Smooth muscle cell (in vitro differentiated cells): ENCODE results near the gene PPM1F. TPM values are rescaled to one million over a fixed set of nuclear protein-coding genes. Genes with fewer than 3 reads are reported as not detected.

ENCODE experiments used
- DNase-seq: peaks from one replicate; lab custom pipeline; 2025; ENCODE audit not compliant: unreplicated experiment; lab: John Stamatoyannopoulos, UW
- H2AFZ ChIP-seq: fragments of 200-600 bp; sonication (generic); 2 replicates; pipeline ENCODE4 v1.6.0; 2016; ENCODE audit warnings: antibody characterized with exemption, low read depth, mild to moderate bottlenecking
- H3F3A ChIP-seq: fragments of 200-600 bp; sonication (generic); 2 replicates; pipeline ENCODE4 v1.6.0; 2017; ENCODE audit warnings: antibody characterized with exemption, low read depth
- H3K27ac ChIP-seq: fragments of 200-600 bp; sonication (generic); 2 replicates; pipeline ENCODE4 v1.5.1; 2016; ENCODE audit warnings: low read depth, mild to moderate bottlenecking
- H3K27me3 ChIP-seq: fragments of 200-600 bp; sonication (generic); 2 replicates; pipeline ENCODE4 v1.6.1; 2016; ENCODE audit warnings: low read depth, mild to moderate bottlenecking
- H3K36me3 ChIP-seq: fragments of 200-600 bp; sonication (generic); 2 replicates; pipeline ENCODE4 v1.5.1; 2016; ENCODE audit warnings: low read depth
- H3K4me1 ChIP-seq: fragments of 200-600 bp; sonication (generic); 2 replicates; pipeline ENCODE4 v1.5.1; 2016; ENCODE audit warnings: low read depth
- H3K4me2 ChIP-seq: fragments of 200-600 bp; sonication (generic); 2 replicates; pipeline ENCODE4 v1.6.0; 2016; ENCODE audit warnings: mild to moderate bottlenecking
- H3K4me3 ChIP-seq: fragments of 200-600 bp; sonication (generic); 2 replicates; pipeline ENCODE4 v1.5.1; 2016; ENCODE audit warnings: mild to moderate bottlenecking
- H3K79me2 ChIP-seq: fragments of 200-600 bp; sonication (generic); 2 replicates; pipeline ENCODE4 v1.6.0; 2016; ENCODE audit warnings: low read depth, mild to moderate bottlenecking
- H3K9ac ChIP-seq: fragments of 200-600 bp; sonication (generic); 2 replicates; pipeline ENCODE4 v1.6.0; 2016; ENCODE audit warnings: low read depth
- H3K9me3 ChIP-seq: fragments of 200-600 bp; sonication (generic); replicated peaks from 2 replicates; pipeline ENCODE4 v1.5.1; 2016; ENCODE audit warnings: low read depth
- H4K20me1 ChIP-seq: fragments of 200-600 bp; sonication (generic); 2 replicates; pipeline ENCODE4 v1.6.0; 2016; ENCODE audit warnings: low read depth
- CTCF ChIP-seq: fragments of 200-600 bp; sonication (generic); IDR thresholded peaks from 2 replicates; pipeline ENCODE4 v1.5.1; 2017; ENCODE audit warnings: borderline replicate concordance, mild to moderate bottlenecking, antibody characterized with exemption; ENCODE audit not compliant: insufficient read depth, poor library complexity, severe bottlenecking
- WGBS: methylation state at CpG from one replicate; pipeline ENCODE4 v1.1.7; 2016; ENCODE audit warnings: low lambda C conversion rate; 5-methylcytosine and 5-hydroxymethylcytosine counted together
- polyA plus RNA-seq: library from polyadenylated mRNA; unstranded; fragments of >200 nt; fragmentation: Nextera tagmentation; extraction: Ambion mirVana; gene quantifications from 2 replicates; pipeline ENCODE4 v1.2.1, GENCODE V29; 2016
- total RNA-seq: library from RNA; depleted of rRNA; stranded (reverse); fragments of >200 nt; gene quantifications from 2 replicates; pipeline ENCODE4 v1.2.3, GENCODE V29; 2014

Gene PPM1F
- total and polyA plus RNA-seq, 2 experiments from 2014 or later = 11.8 to 15.2 TPM

- H3K79me2 ChIP-seq = no peaks in the 10 kb centered on the region
- no peak overlapping the region for H3K4me2 ChIP-seq
- no peaks in the 10 kb centered on the region for H3K36me3 ChIP-seq
- WGBS = 68% methylated on average over 5 of the region's 5 CpGs
- H3K9ac ChIP-seq = no peak overlapping the region
- no peak overlapping the region for H3K4me3 ChIP-seq
- H3K27me3 ChIP-seq = peaks cover 38% of the 10 kb centered on the region
- no peaks in the 10 kb centered on the region for H3K9me3 ChIP-seq
- H2AFZ ChIP-seq = no peak overlapping the region
- no peaks in the 10 kb centered on the region for H4K20me1 ChIP-seq
- H3K27ac ChIP-seq = no peak overlapping the region
- no peak for DNase-seq
- no peak for TF ChIP-seq CTCF
- no peaks in the 10 kb centered on the region for H3F3A ChIP-seq
- H3K4me1 ChIP-seq = no peaks in the 10 kb centered on the region
Measured at GRCh38 chr22:21996175-21996720, 43.6 kb upstream of the PPM1F start.

GRCh38 chr22:21995660-21996059 is 43.0 kb upstream of the PPM1F start:
- no peak overlapping the region for H3K4me2 ChIP-seq
- no peaks in the 10 kb centered on the region for H3K4me1 ChIP-seq
- H2AFZ ChIP-seq = no peak overlapping the region
- peaks cover 36% of the 10 kb centered on the region for H3K27me3 ChIP-seq
- no peaks in the 10 kb centered on the region for H3K9me3 ChIP-seq
- H4K20me1 ChIP-seq = no peaks in the 10 kb centered on the region
- 89% methylated on average over 3 of the region's 3 CpGs for WGBS
- no peak for DNase-seq
- H3F3A ChIP-seq = no peaks in the 10 kb centered on the region
- H3K9ac ChIP-seq = no peak overlapping the region
- no peak for TF ChIP-seq CTCF
- H3K27ac ChIP-seq = no peak overlapping the region
- no peaks in the 10 kb centered on the region for H3K79me2 ChIP-seq
- no peaks in the 10 kb centered on the region for H3K36me3 ChIP-seq
- no peak overlapping the region for H3K4me3 ChIP-seq

- TF ChIP-seq CTCF = no peak
- Histone ChIP-seq H3K4me2 (no peak overlapping the region), H3K9me3 (no peaks in the 10 kb centered on the region), H2AFZ (no peak overlapping the region), H3K9ac (no peak overlapping the region), H3F3A (no peaks in the 10 kb centered on the region), H3K27me3 (peaks cover 32% of the 10 kb centered on the region), H3K4me1 (no peaks in the 10 kb centered on the region), H4K20me1 (no peaks in the 10 kb centered on the region), H3K27ac (no peak overlapping the region), H3K36me3 (no peaks in the 10 kb centered on the region), H3K79me2 (no peaks in the 10 kb centered on the region), H3K4me3 (no peak overlapping the region)
- no peak for DNase-seq
- WGBS = 91% methylated on average over 3 of the region's 3 CpGs
Measured at GRCh38 chr22:21994881-21995444, 42.3 kb upstream of the PPM1F start.
